ENCODE data around the gene SRPX.
A peak's percentile ranks its signal among the peaks of the same experiment; 100 is the strongest.

SRPX gene

DNA sequence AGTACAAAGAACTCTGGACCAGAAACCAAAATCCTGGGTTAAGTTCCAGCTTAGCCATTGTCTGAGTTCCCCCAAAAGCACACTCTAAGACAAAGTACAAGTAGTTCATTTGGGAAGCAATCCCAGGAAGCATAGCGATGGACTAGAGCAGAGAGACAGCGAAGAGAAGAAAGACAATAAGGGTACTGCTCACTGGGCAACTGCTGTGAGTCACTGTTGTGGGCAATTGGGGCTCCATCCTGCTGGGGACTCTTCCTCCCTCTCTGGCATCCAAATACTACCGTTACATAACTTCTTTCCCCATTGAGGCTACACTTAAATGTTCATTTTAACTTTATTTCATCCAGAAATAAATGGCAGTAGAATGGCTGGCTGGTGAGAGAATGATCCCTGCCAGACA, 14.1 kb downstream of the SRPX start:
- DNase-seq: no peak

DNA sequence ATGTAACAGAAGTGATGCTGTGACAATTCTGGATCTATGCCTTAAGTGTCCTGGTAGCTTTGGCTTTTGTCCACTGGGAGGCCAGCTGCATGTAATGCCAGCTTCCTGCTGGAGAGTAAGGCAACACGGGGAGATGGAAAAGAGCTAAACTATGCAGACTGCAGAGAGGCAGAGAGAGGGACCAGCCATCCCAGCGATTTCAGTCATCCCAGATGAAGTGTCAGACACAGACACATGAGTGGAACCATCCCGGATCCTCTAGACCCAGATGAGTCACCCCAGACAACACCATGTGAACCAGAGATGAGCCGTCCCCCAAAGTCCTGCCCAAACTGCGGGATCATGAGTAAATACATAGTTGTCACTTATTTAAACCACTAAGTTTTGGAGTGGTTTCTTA, 14.6 kb downstream of the SRPX start:
- no peak for DNase-seq

DNA sequence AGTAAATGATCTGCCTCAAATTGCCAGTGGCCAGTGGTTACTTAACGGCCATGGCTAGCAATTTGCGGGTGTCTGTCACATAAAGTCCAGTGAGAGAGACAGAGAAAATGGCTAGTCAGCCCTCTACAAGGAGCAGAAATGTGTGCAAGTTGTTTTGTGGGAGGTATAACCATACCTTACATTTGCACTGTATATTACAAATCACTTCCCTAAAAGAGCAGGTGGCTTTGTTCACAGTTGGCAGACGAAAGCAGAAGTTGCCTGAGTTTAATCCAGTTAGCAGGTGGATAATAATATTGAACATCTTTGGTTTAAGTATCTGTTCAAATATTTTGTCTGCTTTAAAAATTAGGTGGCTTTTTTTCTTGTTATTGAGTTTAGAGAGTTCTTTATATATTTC, 15.6 kb downstream of the SRPX start:
- no peak for DNase-seq

DNA sequence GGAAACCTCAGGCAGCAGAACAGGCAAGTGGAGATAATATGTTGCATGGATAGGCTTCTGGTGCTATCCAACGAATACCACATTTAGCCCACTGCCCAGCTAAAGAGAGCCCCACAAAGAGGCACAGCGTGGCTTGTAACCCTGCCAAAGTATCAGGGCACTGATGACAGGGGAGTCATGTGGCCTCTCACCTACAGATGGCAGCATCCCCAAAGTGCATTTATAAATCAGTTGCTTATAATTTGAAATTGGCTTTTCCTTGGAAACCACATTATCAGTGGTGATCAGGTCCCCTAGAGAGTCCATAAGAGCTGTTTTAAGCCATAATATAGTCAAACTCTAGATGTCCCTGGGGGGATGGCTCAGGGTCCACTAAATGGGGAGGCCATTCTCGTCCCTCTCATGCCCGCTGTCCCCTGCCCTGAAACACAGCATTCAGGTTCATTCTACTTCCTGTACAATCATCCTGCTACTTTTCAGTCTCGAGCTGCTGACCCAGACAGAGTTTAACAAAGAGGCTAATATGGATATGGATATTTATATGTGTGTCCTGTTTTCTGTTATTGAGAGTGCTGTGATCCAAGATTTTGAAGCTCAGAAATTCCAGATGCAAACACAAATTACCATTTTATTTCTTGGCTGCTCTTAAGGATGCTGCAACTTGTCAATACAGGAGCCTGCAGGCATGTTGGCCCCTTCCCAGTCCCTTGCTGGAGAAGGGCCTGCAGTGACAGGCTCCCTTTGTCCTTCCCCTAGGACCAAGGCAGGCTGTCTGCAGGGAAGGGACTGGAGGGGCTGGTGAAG, 28.5 kb downstream of the SRPX start:
- peak; percentile 4 for DNase-seq

DNA sequence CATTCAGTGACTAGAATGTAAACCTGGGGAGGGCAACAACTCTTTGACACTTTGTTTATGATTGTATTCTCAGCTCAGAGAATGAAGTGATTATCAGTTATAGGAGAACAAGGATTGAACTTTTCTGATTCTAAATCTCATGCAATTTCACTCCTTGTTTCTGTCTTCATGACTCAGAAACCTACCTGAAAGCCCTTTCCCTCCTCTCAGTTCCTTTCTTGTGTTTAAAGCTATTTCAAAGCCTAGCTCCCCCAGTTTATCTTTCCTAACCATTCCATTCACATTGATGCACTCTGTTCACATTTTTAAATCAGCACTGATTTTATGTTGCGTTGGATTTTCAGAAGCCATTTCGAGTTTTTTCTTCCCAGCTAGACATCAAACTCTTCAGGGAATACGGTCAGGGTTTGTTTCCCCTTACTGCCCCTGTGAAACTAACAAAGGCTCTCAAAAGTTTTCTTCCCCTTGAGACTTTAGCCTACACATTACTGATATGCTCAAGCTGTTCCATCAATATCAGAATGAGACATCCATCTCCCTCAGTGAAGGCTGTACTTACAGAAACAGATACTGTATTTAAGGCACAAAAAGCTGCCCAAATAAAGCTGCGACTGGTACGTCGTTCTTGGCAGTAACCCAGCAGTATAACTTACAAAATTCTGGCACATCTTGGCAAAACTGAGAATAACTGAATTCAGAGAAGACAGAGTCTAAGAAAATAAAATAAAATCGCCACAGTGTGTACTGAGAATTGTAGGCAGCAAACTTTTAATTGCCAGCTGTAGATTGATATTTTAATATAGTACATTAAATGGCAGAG, 31.0 kb downstream of the SRPX start:
- no peak for DNase-seq

DNA sequence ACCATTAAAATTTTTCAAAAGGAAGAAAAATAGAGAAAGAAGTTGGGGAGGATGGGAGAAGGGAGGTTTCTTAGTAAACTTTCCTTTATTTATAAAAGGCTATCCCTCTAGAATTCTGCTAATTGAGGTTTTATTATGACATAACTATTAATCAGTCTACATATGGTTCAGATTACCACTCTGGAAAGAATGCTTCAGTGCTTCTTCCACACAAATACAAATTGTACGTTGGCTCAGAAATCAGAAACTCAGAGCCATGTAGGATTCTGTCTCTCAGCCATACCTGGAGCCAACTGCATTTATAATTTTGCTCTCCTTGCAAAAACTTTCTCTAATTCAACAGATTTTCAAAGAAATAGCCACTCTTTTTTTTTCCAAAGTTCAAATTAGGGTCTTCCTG, 37.1 kb downstream of the SRPX start:
- no peak for DNase-seq

DNA sequence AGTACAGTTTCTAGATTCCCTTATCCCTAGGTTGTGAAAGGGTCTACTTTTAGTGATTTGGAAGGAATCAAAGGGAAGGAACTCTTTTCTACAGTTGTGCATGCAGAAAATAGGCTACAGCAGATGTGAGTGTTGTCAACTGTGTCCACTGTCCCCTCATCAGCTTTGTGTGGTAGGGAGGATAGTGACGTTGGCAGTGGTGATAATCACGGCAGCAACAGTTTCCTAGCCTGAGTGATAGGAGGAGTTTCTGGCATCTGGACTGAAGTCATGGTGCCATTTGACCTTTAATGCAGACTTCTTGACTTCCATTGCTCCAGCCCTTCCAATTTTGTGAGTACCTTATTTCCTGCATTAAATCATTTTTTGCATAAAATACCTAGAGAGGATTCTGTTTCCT, 39.3 kb downstream of the SRPX start:
- DNase-seq: no peak

DNA sequence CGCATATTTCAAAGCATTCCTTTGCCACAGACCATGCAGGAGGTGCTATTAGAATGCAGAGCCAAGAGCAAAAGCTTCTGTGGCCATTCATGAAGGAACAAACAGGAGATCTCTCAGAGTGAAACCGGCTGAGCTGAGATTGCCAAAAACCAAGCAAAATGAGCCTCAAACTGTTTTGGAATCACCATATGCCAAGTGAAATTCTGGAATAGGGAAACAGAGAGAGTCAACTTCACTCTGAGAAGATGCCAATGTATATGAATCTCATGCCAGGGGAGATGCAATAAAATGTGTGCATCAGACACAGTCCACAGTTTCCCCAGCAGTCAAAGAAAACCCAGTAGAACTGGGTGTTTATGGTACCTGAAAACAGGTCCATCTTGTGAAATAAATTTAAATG, 42.3 kb downstream of the SRPX start:
- DNase-seq: no peak

DNA sequence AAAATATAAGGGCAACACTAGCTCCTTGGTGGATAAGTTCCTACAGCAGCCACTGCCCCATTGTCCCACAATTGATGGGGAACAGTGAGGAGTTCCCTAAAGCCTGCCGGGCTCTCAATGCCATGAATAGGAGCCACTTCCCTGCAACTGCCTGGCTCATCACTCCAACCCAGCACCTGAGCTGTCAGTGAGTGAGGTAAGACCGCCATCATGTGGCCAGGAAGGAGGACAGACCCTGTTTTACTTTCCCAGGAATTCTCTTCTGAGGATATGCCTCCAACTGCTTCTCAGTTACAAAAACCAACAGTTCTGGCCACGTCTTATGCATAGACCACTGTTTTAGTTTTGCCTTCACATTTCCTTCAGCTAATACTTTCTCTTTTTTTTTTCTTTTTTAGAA, 45.5 kb downstream of the SRPX start:
- peak; percentile 89 for DNase-seq

DNA sequence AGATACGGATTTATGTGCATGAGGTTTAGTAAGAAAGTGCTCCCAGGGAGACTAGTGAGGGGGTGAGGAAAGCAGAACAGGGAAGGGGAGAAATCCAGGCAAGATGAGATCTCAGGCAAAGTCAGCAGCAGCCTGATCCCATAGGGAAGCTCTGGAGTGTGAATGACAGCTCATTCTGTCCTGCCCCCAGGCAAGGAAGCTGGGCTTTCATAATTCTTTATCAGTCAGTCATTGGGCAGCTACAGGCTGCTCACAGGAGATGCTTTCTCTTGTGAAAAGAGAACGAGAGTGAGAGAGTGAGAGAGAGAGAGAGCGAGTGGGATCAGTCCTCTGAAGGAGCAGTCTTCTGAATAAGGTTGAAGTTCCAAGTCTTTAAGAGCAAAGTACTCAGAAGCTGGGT, 48.1 kb downstream of the SRPX start:
- peak; percentile 9 for DNase-seq

DNA sequence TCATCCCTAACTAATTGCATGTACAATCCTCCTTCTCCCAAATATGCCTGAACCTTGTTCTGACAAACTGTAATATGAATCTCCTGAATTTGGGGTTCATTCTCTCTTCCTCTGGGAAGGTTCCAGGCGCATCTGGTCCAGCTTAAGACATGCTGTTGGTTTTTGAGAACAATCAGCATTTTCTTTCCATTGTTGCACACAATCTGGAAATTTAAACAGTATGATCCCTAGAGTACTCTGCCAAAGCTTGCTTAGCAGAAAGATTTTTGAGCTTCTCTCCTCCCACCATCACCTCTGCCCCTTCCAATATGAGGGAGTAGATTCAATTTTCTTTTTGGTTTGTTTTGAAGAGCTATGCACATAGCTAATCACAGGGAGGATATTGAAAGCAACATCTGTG, 50.1 kb downstream of the SRPX start:
- DNase-seq: no peak

DNA sequence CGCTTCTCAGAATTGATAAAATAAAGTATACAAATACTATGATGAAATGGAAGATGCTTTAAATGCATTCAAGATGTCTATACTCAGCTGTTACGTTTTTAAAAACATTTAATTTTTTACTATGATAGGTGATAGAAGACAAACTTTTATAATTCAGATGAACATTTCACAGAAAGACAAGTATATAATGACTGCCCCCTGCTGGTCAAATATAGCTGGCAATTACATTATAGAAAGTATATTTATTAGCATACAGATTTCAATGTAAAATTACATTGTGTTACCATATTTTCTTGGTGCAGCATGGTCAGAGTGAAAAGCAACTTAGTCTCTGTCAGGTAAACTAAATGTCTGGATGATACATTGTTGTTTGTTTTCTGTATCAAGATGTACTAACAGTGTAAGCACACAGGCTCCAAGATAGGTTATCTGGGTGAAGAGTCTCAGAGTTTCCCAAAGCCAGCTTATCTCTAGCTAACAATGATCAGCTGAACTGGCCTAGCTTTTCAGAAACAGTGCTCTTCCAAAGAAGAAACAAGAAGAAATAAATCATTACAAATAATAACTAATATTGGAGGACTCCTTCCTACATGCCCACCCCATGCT, 54.1 kb downstream of the SRPX start:
- DNase-seq: peak; percentile 35

DNA sequence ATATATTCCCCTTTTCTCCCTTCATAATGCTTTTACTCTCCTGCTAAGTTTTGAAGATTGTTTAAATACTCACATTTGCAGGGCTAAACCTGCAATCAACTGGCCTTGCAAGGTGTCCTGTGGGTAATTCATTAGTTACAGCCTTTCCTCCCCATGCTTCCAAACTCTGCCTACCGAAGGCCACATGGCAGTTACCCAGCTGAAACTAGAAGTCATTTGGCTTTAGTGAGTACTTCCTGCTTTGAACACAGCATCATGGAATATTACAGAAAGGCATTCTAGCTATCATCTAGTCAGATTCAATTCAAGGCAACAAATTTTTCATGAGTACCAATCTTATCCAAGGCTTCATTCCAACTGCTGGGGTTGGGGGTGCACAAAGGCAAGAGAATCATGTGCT, 55.6 kb downstream of the SRPX start:
- no peak for DNase-seq

DNA sequence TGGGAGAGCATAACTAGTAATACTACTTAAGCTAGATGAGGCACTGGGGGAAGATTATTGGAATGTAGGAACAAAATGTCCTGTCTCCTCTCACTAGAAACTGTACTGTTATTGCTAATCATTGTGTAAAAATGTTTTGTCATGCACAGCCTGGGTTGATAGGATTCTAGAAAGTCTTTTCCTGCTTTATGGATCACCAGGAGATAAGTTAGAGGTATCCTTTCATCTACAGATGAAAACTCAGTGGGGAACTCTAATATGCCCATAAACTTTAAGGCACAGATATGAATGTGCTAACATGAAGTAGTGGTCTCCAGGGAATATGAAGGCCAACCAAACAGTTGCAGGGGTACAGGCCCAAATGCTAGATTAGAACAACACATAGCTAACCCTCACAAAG, 57.5 kb downstream of the SRPX start:
- DNase-seq: no peak

DNA sequence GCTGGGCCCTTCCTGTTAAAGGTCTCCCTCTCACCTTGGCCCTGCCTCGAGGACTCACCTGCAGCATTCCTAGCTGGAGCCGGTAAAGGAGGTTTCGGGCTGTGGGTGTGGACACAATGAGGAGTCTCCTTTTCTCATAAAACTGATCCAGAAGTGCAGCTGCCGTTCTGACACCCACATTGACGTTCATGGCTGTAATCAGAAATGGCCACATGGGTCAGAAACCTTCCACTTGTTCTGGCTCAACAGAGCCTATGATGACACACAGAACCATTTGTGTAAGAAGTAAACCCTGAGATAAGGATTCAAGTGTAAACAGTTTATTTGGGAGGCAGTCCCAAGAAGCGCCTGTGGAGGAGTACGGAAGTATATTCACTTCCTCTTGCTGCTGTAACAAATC, 63.8 kb downstream of the SRPX start:
- no peak for DNase-seq

DNA sequence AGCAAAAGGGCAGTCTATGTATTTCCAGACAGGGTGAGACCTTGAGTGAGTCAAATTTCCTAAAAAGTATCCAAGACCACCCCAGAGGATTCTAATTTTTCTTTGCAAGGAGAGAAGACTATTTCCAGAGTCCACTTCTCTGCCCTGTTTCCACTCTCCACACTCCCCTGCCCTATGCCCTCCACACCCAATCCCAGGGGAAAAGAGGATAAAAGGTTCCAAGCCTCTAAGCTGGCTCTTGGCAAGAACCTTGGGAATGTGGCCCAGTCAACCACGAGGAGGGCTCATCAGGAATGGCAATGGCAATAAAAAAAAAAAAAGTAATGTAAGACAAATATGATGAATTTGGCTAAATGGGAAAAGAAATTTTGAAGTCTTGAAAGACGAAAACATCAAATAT, 65.9 kb downstream of the SRPX start:
- DNase-seq: no peak

DNA sequence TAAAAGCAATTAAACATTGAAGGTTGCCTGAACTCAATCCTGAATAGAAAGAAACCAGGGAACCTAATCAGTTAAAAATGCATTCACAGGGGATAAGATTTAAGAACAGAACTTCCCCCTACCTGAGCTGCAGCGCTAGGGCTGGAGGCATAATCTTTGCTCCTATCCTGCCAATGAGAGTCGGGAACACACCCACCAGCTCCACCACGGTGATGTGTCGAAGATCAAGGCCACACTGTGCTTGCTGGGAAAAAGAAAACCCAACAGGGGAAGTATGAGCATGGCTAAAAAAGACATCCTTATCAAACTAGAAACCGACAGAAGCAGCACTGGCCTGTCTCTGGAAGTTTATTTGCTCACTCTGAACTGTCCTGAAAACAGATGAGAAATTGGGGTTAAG, 66.3 kb downstream of the SRPX start:
- no peak for DNase-seq

DNA sequence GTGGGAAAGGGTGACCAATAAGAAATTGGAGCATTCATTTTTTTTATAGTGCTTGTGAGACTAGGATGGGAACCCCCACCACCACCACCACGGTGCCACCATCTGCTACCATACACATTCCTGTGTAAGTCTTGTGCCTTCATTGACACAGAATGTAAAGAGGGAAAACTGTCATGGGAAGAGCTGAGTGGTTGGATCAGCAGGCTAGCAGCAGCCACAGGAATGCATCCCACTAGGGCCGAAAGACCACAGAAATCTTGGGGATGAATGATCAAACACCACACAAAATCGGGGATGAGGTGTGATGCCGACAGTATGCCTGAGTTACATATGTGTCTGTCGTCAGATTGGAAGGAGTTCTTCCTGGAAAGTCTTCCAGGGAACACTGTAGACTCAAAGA, 69.2 kb downstream of the SRPX start:
- DNase-seq: no peak

DNA sequence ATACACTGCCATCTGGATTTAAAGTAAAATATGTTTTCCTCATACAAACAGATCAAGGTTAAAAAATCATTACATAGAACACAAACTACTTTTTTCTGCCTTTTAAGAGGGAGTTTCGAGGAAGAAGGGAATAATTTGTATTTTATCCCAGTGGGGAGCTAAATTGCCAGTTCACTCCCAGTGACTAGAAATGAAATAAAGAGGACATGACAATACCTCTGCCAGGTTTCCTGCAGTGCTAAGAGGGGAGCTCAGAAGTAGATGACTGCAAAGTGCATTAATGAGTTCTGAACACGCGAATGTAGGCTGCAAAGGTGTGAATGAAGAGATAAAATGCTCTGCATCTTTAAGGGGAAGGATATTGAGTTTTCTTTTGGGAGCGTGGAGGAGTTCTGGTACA, 69.7 kb downstream of the SRPX start:
- peak; percentile 76 for DNase-seq

DNA sequence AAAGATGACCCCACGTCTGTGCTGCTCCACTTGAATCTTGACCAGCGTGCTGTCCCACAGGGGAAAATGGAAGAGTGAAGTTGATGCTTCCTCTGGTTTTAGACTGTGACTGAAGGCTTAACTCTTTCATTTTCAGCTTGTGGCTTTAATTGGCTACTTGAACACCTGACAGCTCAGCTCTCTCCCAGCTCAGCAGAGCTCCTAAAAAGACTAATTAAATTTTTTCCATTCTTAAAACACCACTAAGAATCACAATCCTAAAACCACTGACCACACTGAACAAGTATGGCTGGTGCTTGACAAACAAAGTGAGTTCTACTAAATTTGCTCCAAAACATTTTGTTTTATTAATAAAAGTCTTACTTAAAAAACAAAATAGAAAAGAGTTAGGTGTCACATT, 71.7 kb downstream of the SRPX start:
- no peak for DNase-seq

DNA sequence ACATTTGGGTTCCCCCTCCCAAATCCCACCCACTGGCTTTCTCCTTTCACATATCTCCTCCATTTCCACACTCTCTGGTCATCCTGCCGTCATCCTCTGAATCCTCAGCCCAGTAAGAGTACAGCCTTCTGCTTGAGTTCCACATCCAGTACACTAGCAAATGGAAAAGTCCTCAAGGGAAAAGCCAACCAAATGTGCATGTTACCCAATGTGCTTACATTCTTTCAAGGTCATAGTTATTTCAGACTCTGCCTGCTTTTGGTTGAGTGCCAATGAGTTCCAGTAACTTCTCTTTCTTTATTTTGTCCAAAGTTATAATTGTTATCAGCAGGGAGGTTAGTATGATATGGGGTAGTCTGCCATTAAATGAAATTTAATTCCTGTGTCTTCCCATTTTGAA, 78.1 kb downstream of the SRPX start:
- no peak for DNase-seq

DNA sequence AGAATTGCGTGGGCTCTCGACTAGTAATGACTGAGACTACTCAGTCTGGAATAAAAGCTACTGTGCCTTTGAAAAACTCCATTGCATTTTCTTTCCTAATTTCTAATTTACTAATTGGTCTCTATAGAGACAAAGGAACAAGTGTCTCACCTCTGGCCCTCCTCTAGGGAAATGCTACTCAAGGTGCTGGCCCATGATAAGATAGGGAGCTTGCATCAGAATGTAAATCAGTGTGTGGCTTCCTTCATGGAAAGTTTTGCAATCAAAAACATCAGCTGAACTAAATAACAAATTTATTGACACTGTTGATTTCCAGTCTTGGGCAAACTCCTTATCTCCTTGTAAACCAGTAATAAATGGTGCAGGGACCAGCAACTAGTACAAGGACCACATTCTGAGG, 81.8 kb downstream of the SRPX start:
- DNase-seq: no peak

DNA sequence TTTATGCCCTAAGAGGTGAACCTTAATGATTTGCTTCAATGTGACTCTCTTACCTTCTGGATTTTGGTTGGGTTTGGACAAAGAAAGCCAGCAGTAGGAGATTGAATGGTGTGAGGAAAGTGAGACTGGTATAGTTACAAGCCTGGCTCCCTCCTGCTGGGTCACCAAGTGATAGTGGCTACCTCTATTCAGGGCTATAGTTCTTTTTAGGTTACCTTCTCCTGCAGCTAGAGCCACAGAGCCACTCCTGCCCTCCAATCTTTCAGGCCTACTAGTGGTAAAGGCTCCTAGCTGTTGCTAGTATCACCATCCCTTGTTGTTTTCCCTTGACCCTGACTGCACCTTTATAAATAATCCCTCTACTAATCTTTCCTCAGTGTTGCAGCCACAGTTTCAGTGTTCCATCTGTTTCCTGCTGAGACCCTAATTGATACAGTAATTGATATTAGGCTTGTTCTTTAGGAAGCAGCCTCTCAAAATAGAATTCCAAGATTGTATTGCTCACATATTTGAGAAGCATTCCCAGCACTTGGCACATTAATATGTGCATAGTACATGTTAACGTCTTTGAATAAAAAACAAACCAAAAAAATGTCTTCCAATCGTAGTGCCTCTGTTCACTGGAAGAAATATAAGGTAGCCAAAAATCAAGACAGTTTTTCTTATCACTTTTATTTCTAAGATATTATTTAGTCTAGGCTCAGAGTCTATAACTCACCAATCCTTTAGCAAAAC, 82.3 kb downstream of the SRPX start:
- DNase-seq: no peak

Measured in NCI-H345 (cell line).